Fibroblast of lung (primary cell): ENCODE results near the gene LAPTM5.

Experiments used
- EZH2 ChIP-seq: IDR thresholded peaks from 2 replicates; pipeline ENCODE4 v1.5.1; 2012; ENCODE audit warnings: low read length, control low read depth, mild to moderate bottlenecking; ENCODE audit errors: missing control alignments
- TF ChIP-seq, protein P1 (sequence below), 2 donors: IDR thresholded peaks in 1 of 2; conservative IDR thresholded peaks in 1 of 2; 1 replicate in 1 of 2; 2 replicates in 1 of 2; pipeline ENCODE4 v1.5.1; 2011 to 2012; ENCODE audit warnings: low read length in 2 of 2, control low read depth in 1 of 2, inconsistent platforms in 1 of 2, low read depth in 1 of 2, mild to moderate bottlenecking in 1 of 2

- TF ChIP-seq, protein P1, sequence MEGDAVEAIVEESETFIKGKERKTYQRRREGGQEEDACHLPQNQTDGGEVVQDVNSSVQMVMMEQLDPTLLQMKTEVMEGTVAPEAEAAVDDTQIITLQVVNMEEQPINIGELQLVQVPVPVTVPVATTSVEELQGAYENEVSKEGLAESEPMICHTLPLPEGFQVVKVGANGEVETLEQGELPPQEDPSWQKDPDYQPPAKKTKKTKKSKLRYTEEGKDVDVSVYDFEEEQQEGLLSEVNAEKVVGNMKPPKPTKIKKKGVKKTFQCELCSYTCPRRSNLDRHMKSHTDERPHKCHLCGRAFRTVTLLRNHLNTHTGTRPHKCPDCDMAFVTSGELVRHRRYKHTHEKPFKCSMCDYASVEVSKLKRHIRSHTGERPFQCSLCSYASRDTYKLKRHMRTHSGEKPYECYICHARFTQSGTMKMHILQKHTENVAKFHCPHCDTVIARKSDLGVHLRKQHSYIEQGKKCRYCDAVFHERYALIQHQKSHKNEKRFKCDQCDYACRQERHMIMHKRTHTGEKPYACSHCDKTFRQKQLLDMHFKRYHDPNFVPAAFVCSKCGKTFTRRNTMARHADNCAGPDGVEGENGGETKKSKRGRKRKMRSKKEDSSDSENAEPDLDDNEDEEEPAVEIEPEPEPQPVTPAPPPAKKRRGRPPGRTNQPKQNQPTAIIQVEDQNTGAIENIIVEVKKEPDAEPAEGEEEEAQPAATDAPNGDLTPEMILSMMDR (conservative IDR thresholded peaks at IDR 0.05 in 1 of 2, IDR thresholded peaks at IDR 0.05 in 1 of 2; ENCODE audit: low read depth in 1 of 2, low read length in 2 of 2), result no peak
- TF ChIP-seq EZH2, result no peak
These were observed 37.0 kb downstream of the LAPTM5 start for GRCh38 chr1:30720271-30721223.
